GM18858 (cell line): ENCODE data around the gene PRKRIP1.
"Not testable (repeated sequence)": the region's sequence is repeated elsewhere in the genome, so short reads cannot be mapped to it uniquely, and the experiment has no call there.

Experiments
- ATAC-seq: cut with Tn5 transposase; IDR thresholded peaks from one replicate; pipeline ENCODE4 v1.9.1; 2021; ENCODE audit not compliant: unreplicated experiment

The PRKRIP1 gene

GRCh38 chr7:102455596-102455995 is 59.4 kb downstream of the PRKRIP1 start:
- ATAC-seq = no peak

- ATAC-seq = no peak
Observed at GRCh38 chr7:102456327-102456726, 60.2 kb downstream of the PRKRIP1 start.

- no peak for ATAC-seq
Observed at GRCh38 chr7:102457352-102457924, 61.3 kb downstream of the PRKRIP1 start.

- no peak for ATAC-seq
Observed at GRCh38 chr7:102459221-102459844, 63.2 kb downstream of the PRKRIP1 start.

- no peak for ATAC-seq
Observed at GRCh38 chr7:102460467-102460866, 64.3 kb downstream of the PRKRIP1 start.

- no peak for ATAC-seq
Observed at GRCh38 chr7:102463841-102464576, 67.8 kb downstream of the PRKRIP1 start.

GRCh38 chr7:102464577-102465280 is 68.6 kb downstream of the PRKRIP1 start, which contains the start of the genes ALKBH4 and LRWD1:
Gene ALKBH4, minus strand, starts transcription at chr7:102464863. Its CDS starts 27 bp downstream, at chr7:102464836.
Gene LRWD1, plus strand, starts transcription at chr7:102464984. Its CDS starts 97 bp downstream, at chr7:102465081.
- peak; percentile 72 for ATAC-seq

GRCh38 chr7:102466097-102466496 is 69.9 kb downstream of the PRKRIP1 start:
- no peak for ATAC-seq

- ATAC-seq = no peak
Observed at GRCh38 chr7:102467581-102468477, 71.7 kb downstream of the PRKRIP1 start.

GRCh38 chr7:102468478-102469350 is 72.6 kb downstream of the PRKRIP1 start:
- no peak for ATAC-seq

- no peak for ATAC-seq
Observed at GRCh38 chr7:102469351-102469971, 73.3 kb downstream of the PRKRIP1 start.

GRCh38 chr7:102469972-102470825 is 74.0 kb downstream of the PRKRIP1 start:
- no peak for ATAC-seq

- ATAC-seq = no peak
Observed at GRCh38 chr7:102471791-102472125, 75.6 kb downstream of the PRKRIP1 start.

- ATAC-seq = no peak
Observed at GRCh38 chr7:102472126-102473041, 76.2 kb downstream of the PRKRIP1 start.

- no peak for ATAC-seq
Observed at GRCh38 chr7:102473271-102473991, 77.3 kb downstream of the PRKRIP1 start.

GRCh38 chr7:102474116-102474515 is 78.0 kb downstream of the PRKRIP1 start:
- not testable (repeated sequence) for ATAC-seq
